Urinary bladder (tissue), 4 donors: ENCODE results near the gene AKAP6. TPM values are rescaled to one million over a fixed set of nuclear protein-coding genes. Genes with fewer than 3 reads are reported as not detected.
"Not testable (repeated sequence)": the region's sequence is repeated elsewhere in the genome, so short reads cannot be mapped to it uniquely, and the experiment has no call there.

Experiments used
- DNase-seq: peaks from one replicate; pipeline ENCODE4 v3.0.0-alpha.2; 2015; ENCODE audit errors: extremely low spot score
- H3K27ac ChIP-seq: one replicate; pipeline ENCODE4 v1.5.1; 2013; ENCODE audit warnings: low read depth, mild to moderate bottlenecking, moderate library complexity
- H3K36me3 ChIP-seq: one replicate; pipeline ENCODE4 v1.6.1; 2013; ENCODE audit warnings: mild to moderate bottlenecking, moderate library complexity; ENCODE audit not compliant: insufficient read depth
- H3K4me1 ChIP-seq: one replicate; pipeline ENCODE4 v1.6.1; 2013; ENCODE audit warnings: mild to moderate bottlenecking, moderate library complexity; ENCODE audit not compliant: insufficient read depth
- H3K4me3 ChIP-seq: one replicate; pipeline ENCODE4 v1.5.1; 2013; ENCODE audit warnings: low read depth, low read length
- WGBS: extraction: QIAGEN DNeasy Blood & Tissue Kit; methylation state at CpG from one replicate; pipeline ENCODE4 v1.1.7; 2013; 5-methylcytosine and 5-hydroxymethylcytosine counted together
- polyA plus RNA-seq: library from polyadenylated mRNA; stranded (reverse); fragments of 200-250 nt; gene quantifications from one replicate; pipeline ENCODE4 v1.2.3, GENCODE V29; 2013
- total RNA-seq: library from RNA; depleted of rRNA; stranded (reverse); fragments of >200 nt; gene quantifications from one replicate; pipeline ENCODE4 v1.2.3, GENCODE V29; 2014
- donor health status: healthy with polysubstance abuse.
- donor health status: healthy.

AKAP6 gene
- total and polyA plus RNA-seq, 2 donors: 7.3 to 43.0 TPM

GRCh38 chr14:32578181-32578580 lies 249.1 kb downstream of the AKAP6 start:
- no peak overlapping the region for H3K4me3 ChIP-seq
- no peak overlapping the region for H3K27ac ChIP-seq
- no peaks in the 10 kb centered on the region for H3K36me3 ChIP-seq
- DNase-seq: no peak
- no peaks in the 10 kb centered on the region for H3K4me1 ChIP-seq
- WGBS: 55% methylated on average over 1 of the region's 1 CpG

GRCh38 chr14:32583427-32583826 lies 254.3 kb downstream of the AKAP6 start:
- not testable (repeated sequence) for H3K4me3 ChIP-seq, H3K27ac ChIP-seq, DNase-seq, H3K36me3 ChIP-seq, H3K4me1 ChIP-seq
- 91% methylated on average over 12 of the region's 13 CpGs for WGBS

- Histone ChIP-seq H3K4me1 (no peaks in the 10 kb centered on the region), H3K27ac (no peak overlapping the region), H3K4me3 (no peak overlapping the region), H3K36me3 (no peaks in the 10 kb centered on the region)
- WGBS: 96% methylated on average over 5 of the region's 5 CpGs
- no peak for DNase-seq
Measured at GRCh38 chr14:32584079-32584478, 255.0 kb downstream of the AKAP6 start.

- no peaks in the 10 kb centered on the region for H3K4me1 ChIP-seq
- 82% methylated on average over 1 of the region's 1 CpG for WGBS
- H3K27ac ChIP-seq: no peak overlapping the region
- H3K36me3 ChIP-seq: no peaks in the 10 kb centered on the region
- no peak overlapping the region for H3K4me3 ChIP-seq
- DNase-seq: no peak
Measured at GRCh38 chr14:32587461-32587860, 258.4 kb downstream of the AKAP6 start.

- Histone ChIP-seq H3K4me3 (no peak overlapping the region), H3K36me3 (no peaks in the 10 kb centered on the region), H3K4me1 (no peaks in the 10 kb centered on the region), H3K27ac (no peak overlapping the region)
- WGBS: 74% methylated on average over 6 of the region's 6 CpGs
- DNase-seq: no peak
Measured at GRCh38 chr14:32588448-32589320, 259.6 kb downstream of the AKAP6 start.

- H3K36me3 ChIP-seq: no peaks in the 10 kb centered on the region
- no peaks in the 10 kb centered on the region for H3K4me1 ChIP-seq
- H3K27ac ChIP-seq: no peak overlapping the region
- H3K4me3 ChIP-seq: no peak overlapping the region
- no peak for DNase-seq
- WGBS: 63% methylated on average over 1 of the region's 1 CpG
Measured at GRCh38 chr14:32590157-32590556, 261.1 kb downstream of the AKAP6 start.

GRCh38 chr14:32593290-32593942 lies 264.3 kb downstream of the AKAP6 start:
- Histone ChIP-seq H3K27ac (no peak overlapping the region), H3K4me1 (no peaks in the 10 kb centered on the region), H3K36me3 (no peaks in the 10 kb centered on the region), H3K4me3 (no peak overlapping the region)
- 16% methylated on average over 1 of the region's 1 CpG for WGBS
- DNase-seq: no peak

GRCh38 chr14:32594766-32595165 lies 265.7 kb downstream of the AKAP6 start:
- DNase-seq: no peak
- no peak overlapping the region for H3K4me3 ChIP-seq
- no peaks in the 10 kb centered on the region for H3K4me1 ChIP-seq
- 60% methylated on average over 3 of the region's 3 CpGs for WGBS
- H3K27ac ChIP-seq: no peak overlapping the region
- no peaks in the 10 kb centered on the region for H3K36me3 ChIP-seq

- DNase-seq: no peak
- Histone ChIP-seq H3K4me3 (no peak overlapping the region), H3K36me3 (no peaks in the 10 kb centered on the region), H3K4me1 (no peaks in the 10 kb centered on the region), H3K27ac (no peak overlapping the region)
- WGBS: 91% methylated on average over 4 of the region's 4 CpGs
Measured at GRCh38 chr14:32595497-32595896, 266.4 kb downstream of the AKAP6 start.

- Histone ChIP-seq H3K4me3 (no peak overlapping the region), H3K27ac (no peak overlapping the region), H3K36me3 (no peaks in the 10 kb centered on the region), H3K4me1 (no peaks in the 10 kb centered on the region)
- DNase-seq: no peak
- 91% methylated on average over 2 of the region's 2 CpGs for WGBS
Measured at GRCh38 chr14:32596390-32596789, 267.3 kb downstream of the AKAP6 start.

GRCh38 chr14:32597771-32598170 lies 268.7 kb downstream of the AKAP6 start:
- no peak for DNase-seq
- H3K4me1 ChIP-seq: no peaks in the 10 kb centered on the region
- 96% methylated on average over 2 of the region's 2 CpGs for WGBS
- H3K27ac ChIP-seq: no peak overlapping the region
- H3K4me3 ChIP-seq: no peak overlapping the region
- H3K36me3 ChIP-seq: no peaks in the 10 kb centered on the region

- H3K27ac ChIP-seq: no peak overlapping the region
- no peaks in the 10 kb centered on the region for H3K36me3 ChIP-seq
- no peaks in the 10 kb centered on the region for H3K4me1 ChIP-seq
- no peak overlapping the region for H3K4me3 ChIP-seq
- DNase-seq: no peak
- WGBS: 93% methylated on average over 2 of the region's 2 CpGs
Measured at GRCh38 chr14:32601069-32601468, 272.0 kb downstream of the AKAP6 start.

- DNase-seq: no peak
- Histone ChIP-seq H3K4me1 (no peaks in the 10 kb centered on the region), H3K27ac (no peak overlapping the region), H3K4me3 (no peak overlapping the region), H3K36me3 (no peaks in the 10 kb centered on the region)
- 59% methylated on average over 3 of the region's 3 CpGs for WGBS
Measured at GRCh38 chr14:32601906-32602305, 272.8 kb downstream of the AKAP6 start.

- DNase-seq: no peak
- Histone ChIP-seq H3K36me3 (no peaks in the 10 kb centered on the region), H3K4me1 (no peaks in the 10 kb centered on the region), H3K27ac (no peak overlapping the region), H3K4me3 (no peak overlapping the region)
- 81% methylated on average over 7 of the region's 7 CpGs for WGBS
Measured at GRCh38 chr14:32602699-32603098, 273.6 kb downstream of the AKAP6 start.
